Natural killer cell (primary cell): Measurements from ENCODE around the gene ATXN1. TPM values are rescaled to one million over a fixed set of nuclear protein-coding genes. Genes with fewer than 3 reads are reported as not detected.

Experiments
- ATAC-seq, 3 donors: fragments of 150-1000 bp in 2 of 3; fragments of 200-7000 bp in 1 of 3; cut with Tn5 transposase; 1 replicate in 1 of 3; 2 replicates in 2 of 3; pipeline ENCODE4 v1.10.0; 2021; ENCODE audit warnings: mild to moderate bottlenecking in 2 of 3, moderate library complexity in 2 of 3
- DNase-seq, 2 donors: peaks; one replicate each; pipeline versions ENCODE4 v3.0.0 to v3.0.0-alpha.2; 2013 to 2021; ENCODE audit warnings: mixed read lengths in 1 of 2
- H3K27ac ChIP-seq: one replicate; pipeline ENCODE4 v1.5.1; 2013; ENCODE audit warnings: mild to moderate bottlenecking, low read length
- H3K27me3 ChIP-seq: one replicate; pipeline ENCODE4 v1.6.1; 2013; ENCODE audit warnings: low read length; ENCODE audit not compliant: control insufficient read depth, insufficient read depth
- H3K36me3 ChIP-seq: one replicate; pipeline ENCODE4 v1.6.1; 2013; ENCODE audit warnings: low read length; ENCODE audit not compliant: control insufficient read depth, insufficient read depth
- H3K4me1 ChIP-seq: one replicate; pipeline ENCODE4 v1.6.1; 2013; ENCODE audit warnings: low read length; ENCODE audit not compliant: control insufficient read depth, insufficient read depth
- H3K4me3 ChIP-seq: one replicate; pipeline ENCODE4 v1.5.1; 2013; ENCODE audit warnings: low read length
- H3K9me3 ChIP-seq: one replicate; pipeline ENCODE4 v1.6.1; 2013; ENCODE audit warnings: low read length; ENCODE audit not compliant: control insufficient read depth, insufficient read depth
- H3K27ac Mint-ChIP-seq, 2 donors: one replicate each; pipeline ENCODE4 v1.8.0; 2022; ENCODE audit warnings: mild to moderate bottlenecking in 2 of 2, mixed read lengths in 2 of 2, moderate library complexity in 1 of 2
- H3K27me3 Mint-ChIP-seq, 2 donors: one replicate each; pipeline ENCODE4 v1.8.0; 2022; ENCODE audit warnings: low read depth in 2 of 2, mixed read lengths in 2 of 2
- H3K36me3 Mint-ChIP-seq: one replicate; pipeline ENCODE4 v1.8.0; 2022; ENCODE audit warnings: mixed read lengths
- H3K4me1 Mint-ChIP-seq, 2 donors: one replicate each; pipeline ENCODE4 v1.8.0; 2022; ENCODE audit warnings: mixed read lengths in 2 of 2
- H3K4me3 Mint-ChIP-seq: one replicate; pipeline ENCODE4 v1.8.0; 2022; ENCODE audit warnings: mild to moderate bottlenecking, moderate library complexity, mixed read lengths
- H3K9me3 Mint-ChIP-seq, 2 donors: one replicate each; pipeline ENCODE4 v1.8.0; 2022; ENCODE audit warnings: mixed read lengths in 2 of 2
- CTCF ChIP-seq: fragments of 200-600 bp; IDR thresholded peaks from one replicate; pipeline ENCODE4 v1.8.0; 2022; ENCODE audit warnings: antibody characterized with exemption
- WGBS: methylation state at CpG from one replicate; pipeline ENCODE4 v1.1.7; 2013; ENCODE audit warnings: missing lambda C conversion rate; ENCODE audit not compliant: insufficient coverage; 5-methylcytosine and 5-hydroxymethylcytosine counted together
- intact Hi-C: fragments of 100-400 bp; cut with micrococcal nuclease; formaldehyde crosslinking; loops from one replicate; pipeline ENCODE4 v1.14.2; 2022
- total RNA-seq, 4 donors: library from RNA; stranded (reverse); fragments of 120-200 nt in 1 of 4; gene quantifications; one replicate each; pipeline versions ENCODE4 v1.2.3 to v1.2.4, GENCODE V29; 2013 to 2022

Gene ATXN1
- total RNA-seq, 3 donors from 2014 or later (not counting 1 experiment from before 2014, with no cell fraction given), result 90.4 to 120 (median 97.9) TPM

GRCh38 chr6:16524380-16524707, 236.9 kb downstream of the ATXN1 start:
- H3K4me3 ChIP-seq, result no peak overlapping the region
- H3K27me3 ChIP-seq, result no peaks in the 10 kb centered on the region
- Mint-ChIP-seq H3K9me3 (no peaks in the 10 kb centered on the region), H3K27ac (peak overlapping the region in 1 of 2 donors; percentile 49), H3K4me3 (no peak overlapping the region), H3K27me3 (no peaks in the 10 kb centered on the region), H3K36me3 (no peaks in the 10 kb centered on the region), H3K4me1 (peaks cover 34 to 41% of the 10 kb centered on the region in 2 donors)
- no peak overlapping the region for H3K27ac ChIP-seq
- H3K9me3 ChIP-seq, result no peaks in the 10 kb centered on the region
- no peak for TF ChIP-seq CTCF
- intact Hi-C loops, result no loop called here
- no peak for ATAC-seq
- H3K36me3 ChIP-seq, result peaks cover 15% of the 10 kb centered on the region
- 83% methylated on average over 7 of the region's 8 CpGs for WGBS
- DNase-seq, result no peak
- no peaks in the 10 kb centered on the region for H3K4me1 ChIP-seq

GRCh38 chr6:16523606-16524379, 237.5 kb downstream of the ATXN1 start:
- WGBS, result 94% methylated on average over 8 of the region's 10 CpGs
- Mint-ChIP-seq H3K27me3 (no peaks in the 10 kb centered on the region), H3K36me3 (no peaks in the 10 kb centered on the region), H3K27ac (peak overlapping the region in 1 of 2 donors; percentile 49), H3K4me3 (no peak overlapping the region), H3K9me3 (no peaks in the 10 kb centered on the region), H3K4me1 (peaks cover 39 to 47% of the 10 kb centered on the region in 2 donors)
- no peak for ATAC-seq
- no peak for TF ChIP-seq CTCF
- no peak for DNase-seq
- Histone ChIP-seq H3K27ac (no peak overlapping the region), H3K36me3 (peaks cover 15% of the 10 kb centered on the region), H3K4me1 (no peaks in the 10 kb centered on the region), H3K4me3 (no peak overlapping the region), H3K9me3 (no peaks in the 10 kb centered on the region), H3K27me3 (no peaks in the 10 kb centered on the region)
- intact Hi-C loops, result no loop called here

GRCh38 chr6:16522937-16523336, 238.3 kb downstream of the ATXN1 start:
- Mint-ChIP-seq H3K4me3 (no peak overlapping the region), H3K27ac (no peak overlapping the region), H3K27me3 (no peaks in the 10 kb centered on the region), H3K4me1 (peaks cover 48 to 55% of the 10 kb centered on the region in 2 donors), H3K36me3 (no peaks in the 10 kb centered on the region), H3K9me3 (no peaks in the 10 kb centered on the region)
- no peak for DNase-seq
- Histone ChIP-seq H3K27me3 (no peaks in the 10 kb centered on the region), H3K4me1 (peaks cover 4% of the 10 kb centered on the region), H3K9me3 (no peaks in the 10 kb centered on the region), H3K36me3 (peaks cover 15% of the 10 kb centered on the region), H3K27ac (no peak overlapping the region), H3K4me3 (no peak overlapping the region)
- ATAC-seq, result no peak
- TF ChIP-seq CTCF, result no peak
- intact Hi-C loops, result no loop called here
- 97% methylated on average over 6 of the region's 6 CpGs for WGBS

- WGBS, result 81% methylated on average over 5 of the region's 7 CpGs
- peaks cover 57 to 61% of the 10 kb centered on the region in 2 donors for H3K4me1 Mint-ChIP-seq
- H3K4me3 Mint-ChIP-seq, result no peak overlapping the region
- no peaks in the 10 kb centered on the region for H3K27me3 ChIP-seq
- H3K27me3 Mint-ChIP-seq, result no peaks in the 10 kb centered on the region
- no peak overlapping the region for H3K27ac ChIP-seq
- no peak overlapping the region for H3K4me3 ChIP-seq
- intact Hi-C loops, result no loop called here
- H3K27ac Mint-ChIP-seq, result no peak overlapping the region
- ATAC-seq (no peak), DNase-seq (no peak)
- H3K36me3 Mint-ChIP-seq, result no peaks in the 10 kb centered on the region
- H3K9me3 ChIP-seq, result no peaks in the 10 kb centered on the region
- no peak for TF ChIP-seq CTCF
- no peaks in the 10 kb centered on the region for H3K9me3 Mint-ChIP-seq
- peaks cover 15% of the 10 kb centered on the region for H3K36me3 ChIP-seq
- H3K4me1 ChIP-seq, result peaks cover 5% of the 10 kb centered on the region
Measured at GRCh38 chr6:16521528-16521927, 239.7 kb downstream of the ATXN1 start.
